ENCODE measurements around the gene FBXW8.

The FBXW8 gene

GRCh38 chr12:116958402-116959197 lies 47.9 kb downstream of the FBXW8 start:
- no peak for DNase-seq (ENCODE audit: low read depth in 2 of 2)

- no peak for DNase-seq (ENCODE audit: low read depth in 2 of 2)
Measured at GRCh38 chr12:116959198-116959460, 48.4 kb downstream of the FBXW8 start.

- DNase-seq (ENCODE audit: low read depth in 2 of 2): peak; percentile 15 to 30
Measured at GRCh38 chr12:116959845-116960514, 49.2 kb downstream of the FBXW8 start.

- no peak for DNase-seq (ENCODE audit: low read depth in 2 of 2)
Measured at GRCh38 chr12:116962197-116962596, 51.4 kb downstream of the FBXW8 start.

GRCh38 chr12:116962783-116963356 lies 52.1 kb downstream of the FBXW8 start:
- DNase-seq (ENCODE audit: low read depth in 2 of 2): no peak

- DNase-seq (ENCODE audit: low read depth in 2 of 2): no peak
Measured at GRCh38 chr12:116964054-116965050, 53.6 kb downstream of the FBXW8 start.

GRCh38 chr12:116968986-116969385 lies 58.2 kb downstream of the FBXW8 start:
- no peak for DNase-seq (ENCODE audit: low read depth in 2 of 2)

- no peak for DNase-seq (ENCODE audit: low read depth in 2 of 2)
Measured at GRCh38 chr12:116969615-116970585, 59.1 kb downstream of the FBXW8 start.

GRCh38 chr12:116971222-116971621 lies 60.5 kb downstream of the FBXW8 start:
- no peak for DNase-seq (ENCODE audit: low read depth in 2 of 2)

GRCh38 chr12:116975779-116976393 lies 65.1 kb downstream of the FBXW8 start:
- DNase-seq (ENCODE audit: low read depth in 2 of 2): no peak

GRCh38 chr12:116977465-116978380 lies 67.0 kb downstream of the FBXW8 start:
- no peak for DNase-seq (ENCODE audit: low read depth in 2 of 2)

- no peak for DNase-seq (ENCODE audit: low read depth in 2 of 2)
Measured at GRCh38 chr12:116978791-116979508, 68.2 kb downstream of the FBXW8 start.

GRCh38 chr12:116980083-116980482 lies 69.3 kb downstream of the FBXW8 start:
- DNase-seq (ENCODE audit: low read depth in 2 of 2): no peak

- DNase-seq (ENCODE audit: low read depth in 2 of 2): no peak
Measured at GRCh38 chr12:116982791-116983411, 72.2 kb downstream of the FBXW8 start.

GRCh38 chr12:116984098-116984497 lies 73.3 kb downstream of the FBXW8 start:
- DNase-seq (ENCODE audit: low read depth in 2 of 2): no peak

- no peak for DNase-seq (ENCODE audit: low read depth in 2 of 2)
Measured at GRCh38 chr12:116990329-116990728, 79.6 kb downstream of the FBXW8 start.

GRCh38 chr12:116990971-116991966 lies 80.5 kb downstream of the FBXW8 start:
- no peak for DNase-seq (ENCODE audit: low read depth in 2 of 2)
